ENCODE measurements around the gene ADGRD2. TPM values are rescaled to one million over a fixed set of nuclear protein-coding genes. Genes with fewer than 3 reads are reported as not detected.

The ADGRD2 gene
- total and polyA plus RNA-seq, 9 of the 15 experiments (the other 6 are each of a cell fraction or from before 2014, with no cell fraction given) = not detected

DNA sequence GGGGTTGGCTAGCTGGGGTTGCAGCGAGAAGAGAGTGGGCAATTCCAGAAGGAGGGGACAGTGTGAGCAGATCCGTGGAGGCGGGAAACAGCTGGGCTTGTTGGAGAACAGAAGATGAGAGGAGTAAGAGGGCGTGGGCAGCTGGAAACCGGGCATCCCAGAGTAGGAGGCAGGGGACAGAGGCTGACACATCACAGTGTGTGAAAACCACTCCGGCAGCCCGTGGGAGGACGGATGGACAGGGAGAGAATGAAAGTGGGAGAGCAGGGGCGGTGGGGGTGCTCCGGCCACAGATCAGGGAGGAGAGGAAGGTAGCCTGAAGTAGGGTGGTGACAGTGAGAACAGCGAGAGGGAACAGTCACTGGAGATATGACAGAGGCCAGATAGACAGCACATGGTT lies 26.7 kb upstream of the ADGRD2 start:
- ATAC-seq (peak; percentile 48), DNase-seq (ENCODE audit: extremely low read depth in 1 of 4, low spot score in 3 of 4) (peak; percentile 21 to 45 (median 31)), FAIRE-seq (peak; percentile 52)
- H3K4me2 ChIP-seq (ENCODE audit: insufficient read depth, low read length) = peak overlapping the region; percentile 67
- H3K27me3 ChIP-seq (ENCODE audit: control insufficient read depth in 2 of 2, insufficient read depth in 2 of 2, low read length in 2 of 2) = peaks cover 0 to 10% of the 10 kb centered on the region in 2 experiments; a peak in 3 of 5 replicates
- no peaks in the 10 kb centered on the region for H3K9me3 ChIP-seq (replicated peaks; ENCODE audit: control insufficient read depth, insufficient read depth, low read depth, low read length)
- in situ Hi-C loops (cut with MboI) (loop anchor here (25.0 kb wide), 1 partner anchor 289 kb away; no protein-coding TSS in a partner anchor), intact Hi-C loops (cut with micrococcal nuclease) (no loop called here)
- no peak overlapping the region for H3K4me3 ChIP-seq
- H3K36me3 ChIP-seq (ENCODE audit: control insufficient read depth, insufficient read depth, low read length) = no peaks in the 10 kb centered on the region
- H3K27ac ChIP-seq (ENCODE audit: extremely low read depth, low read depth, low read length) = no peak overlapping the region
- H3K9me1 ChIP-seq (ENCODE audit: control insufficient read depth, insufficient read depth, low read length) = no peaks in the 10 kb centered on the region
- peak overlapping the region; percentile 44 to 84; a peak in 3 of 4 replicates for H3K9ac ChIP-seq (ENCODE audit: insufficient read depth in 1 of 2, low read depth in 2 of 2, low read length in 2 of 2)
- ChIA-PET POLR2A (no interaction called here), CTCF (ENCODE audit: low intra/inter-chr PET ratio) (no interaction called here)
- H3K4me1 ChIP-seq (replicated peaks in 1 of 2; ENCODE audit: control insufficient read depth in 2 of 2, insufficient read depth in 2 of 2, low read length in 2 of 2) = peaks cover 7 to 17% of the 10 kb centered on the region in 2 experiments; a peak in 4 of 5 replicates
- BruUV-seq (replicated peaks) = no TSS peak
- TF ChIP-seq EGR1 (conservative IDR thresholded peaks at IDR 0.05) (peak; percentile 85), GABPB1 (CRISPR knock-in tag; IDR thresholded peaks at IDR 0.05) (no peak), TGIF2 (CRISPR knock-in tag; IDR thresholded peaks at IDR 0.05) (no peak), RAD51 (IDR thresholded peaks at IDR 0.05; ENCODE audit: borderline replicate concordance, low read depth) (no peak), NR4A1 (CRISPR knock-in tag; IDR thresholded peaks at IDR 0.05) (no peak), NR4A1 (tag; IDR thresholded peaks at IDR 0.05) (no peak), SNRNP70 (optimal IDR thresholded peaks at IDR 0.05; ENCODE audit: low read depth, low read length) (no peak), ARID2 (IDR thresholded peaks at IDR 0.05) (no peak), ARNT (IDR thresholded peaks at IDR 0.05) (no peak), BACH1 (tag; IDR thresholded peaks at IDR 0.05) (no peak), ZNF263 (CRISPR knock-in tag; IDR thresholded peaks at IDR 0.05; ENCODE audit: borderline replicate concordance) (peak; percentile 67)
- TF ChIP-seq, protein P1, sequence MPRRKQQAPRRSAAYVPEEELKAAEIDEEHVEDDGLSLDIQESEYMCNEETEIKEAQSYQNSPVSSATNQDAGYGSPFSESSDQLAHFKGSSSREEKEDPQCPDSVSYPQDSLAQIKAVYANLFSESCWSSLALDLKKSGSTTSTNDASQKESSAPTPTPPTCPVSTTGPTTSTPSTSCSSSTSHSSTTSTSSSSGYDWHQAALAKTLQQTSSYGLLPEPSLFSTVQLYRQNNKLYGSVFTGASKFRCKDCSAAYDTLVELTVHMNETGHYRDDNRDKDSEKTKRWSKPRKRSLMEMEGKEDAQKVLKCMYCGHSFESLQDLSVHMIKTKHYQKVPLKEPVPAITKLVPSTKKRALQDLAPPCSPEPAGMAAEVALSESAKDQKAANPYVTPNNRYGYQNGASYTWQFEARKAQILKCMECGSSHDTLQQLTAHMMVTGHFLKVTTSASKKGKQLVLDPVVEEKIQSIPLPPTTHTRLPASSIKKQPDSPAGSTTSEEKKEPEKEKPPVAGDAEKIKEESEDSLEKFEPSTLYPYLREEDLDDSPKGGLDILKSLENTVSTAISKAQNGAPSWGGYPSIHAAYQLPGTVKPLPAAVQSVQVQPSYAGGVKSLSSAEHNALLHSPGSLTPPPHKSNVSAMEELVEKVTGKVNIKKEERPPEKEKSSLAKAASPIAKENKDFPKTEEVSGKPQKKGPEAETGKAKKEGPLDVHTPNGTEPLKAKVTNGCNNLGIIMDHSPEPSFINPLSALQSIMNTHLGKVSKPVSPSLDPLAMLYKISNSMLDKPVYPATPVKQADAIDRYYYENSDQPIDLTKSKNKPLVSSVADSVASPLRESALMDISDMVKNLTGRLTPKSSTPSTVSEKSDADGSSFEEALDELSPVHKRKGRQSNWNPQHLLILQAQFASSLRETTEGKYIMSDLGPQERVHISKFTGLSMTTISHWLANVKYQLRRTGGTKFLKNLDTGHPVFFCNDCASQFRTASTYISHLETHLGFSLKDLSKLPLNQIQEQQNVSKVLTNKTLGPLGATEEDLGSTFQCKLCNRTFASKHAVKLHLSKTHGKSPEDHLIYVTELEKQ (CRISPR knock-in tag; IDR thresholded peaks at IDR 0.05) = no peak
- H4K20me1 ChIP-seq (replicated peaks; ENCODE audit: control insufficient read depth, insufficient read depth, low read length) = no peaks in the 10 kb centered on the region
- H3K79me2 ChIP-seq (ENCODE audit: control insufficient read depth, insufficient read depth, low read length) = no peaks in the 10 kb centered on the region
- H2AFZ ChIP-seq (ENCODE audit: low read depth, low read length) = peak overlapping the region; percentile 88
- 8% methylated on average over 10 of the region's 11 CpGs for WGBS (ENCODE audit: insufficient coverage, low coverage, missing lambda C conversion rate)

Data from K562 (cell line).